GM10847 (cell line): Measurements from ENCODE around the gene CTNNBIP1.

ENCODE experiments used
- POLR2A ChIP-seq: IDR thresholded peaks from 2 replicates; pipeline ENCODE4 v1.6.1; 2011; ENCODE audit not compliant: insufficient read length; ENCODE audit errors: extremely low read depth

The CTNNBIP1 gene

GRCh38 chr1:9872430-9873165 lies 37.5 kb downstream of the CTNNBIP1 start:
- no peak for TF ChIP-seq POLR2A

GRCh38 chr1:9871707-9872425 lies 38.2 kb downstream of the CTNNBIP1 start:
- TF ChIP-seq POLR2A: no peak

DNA sequence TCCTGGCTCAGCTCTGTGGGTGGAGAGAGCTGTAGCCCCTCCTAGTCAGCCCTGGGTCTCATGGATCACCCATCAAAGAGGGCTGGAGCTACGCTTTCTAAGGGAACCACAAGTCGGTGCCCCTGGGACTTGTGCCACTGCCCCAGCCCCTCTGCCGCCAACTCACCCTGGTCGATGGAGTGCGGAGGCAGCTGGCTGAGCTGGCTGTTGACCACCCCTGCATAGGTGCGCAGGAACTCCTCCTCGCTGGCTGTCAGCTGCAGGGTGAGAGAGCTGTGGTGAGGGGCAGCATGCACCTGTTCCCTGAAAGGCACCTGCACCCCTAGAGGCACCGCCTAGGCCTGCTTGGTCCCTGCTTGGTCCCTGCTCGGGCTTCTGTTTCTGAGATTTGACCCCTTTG lies 39.0 kb downstream of the CTNNBIP1 start:
- no peak for TF ChIP-seq POLR2A

- no peak for TF ChIP-seq POLR2A
Measured at GRCh38 chr1:9870572-9870971, 39.5 kb downstream of the CTNNBIP1 start.

- TF ChIP-seq POLR2A: no peak
Measured at GRCh38 chr1:9869831-9870251, 40.2 kb downstream of the CTNNBIP1 start.

DNA sequence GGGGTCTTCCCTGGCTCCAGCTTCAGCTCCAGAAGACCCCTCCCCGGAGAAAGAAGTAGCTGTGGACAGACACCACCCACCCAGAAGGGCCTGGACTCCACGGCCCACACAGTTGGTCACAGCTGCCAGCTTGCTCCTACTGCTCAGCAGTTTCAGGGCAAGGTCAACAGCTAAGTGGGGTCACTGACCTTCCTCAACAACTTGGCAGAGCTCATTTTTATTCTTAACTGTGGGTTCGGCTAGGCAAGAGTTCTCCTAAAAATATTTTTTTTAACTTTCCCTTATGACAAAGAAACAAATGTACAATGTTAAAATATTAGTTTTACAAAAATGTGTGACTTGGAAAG lies 41.9 kb downstream of the CTNNBIP1 start:
- no peak for TF ChIP-seq POLR2A

DNA sequence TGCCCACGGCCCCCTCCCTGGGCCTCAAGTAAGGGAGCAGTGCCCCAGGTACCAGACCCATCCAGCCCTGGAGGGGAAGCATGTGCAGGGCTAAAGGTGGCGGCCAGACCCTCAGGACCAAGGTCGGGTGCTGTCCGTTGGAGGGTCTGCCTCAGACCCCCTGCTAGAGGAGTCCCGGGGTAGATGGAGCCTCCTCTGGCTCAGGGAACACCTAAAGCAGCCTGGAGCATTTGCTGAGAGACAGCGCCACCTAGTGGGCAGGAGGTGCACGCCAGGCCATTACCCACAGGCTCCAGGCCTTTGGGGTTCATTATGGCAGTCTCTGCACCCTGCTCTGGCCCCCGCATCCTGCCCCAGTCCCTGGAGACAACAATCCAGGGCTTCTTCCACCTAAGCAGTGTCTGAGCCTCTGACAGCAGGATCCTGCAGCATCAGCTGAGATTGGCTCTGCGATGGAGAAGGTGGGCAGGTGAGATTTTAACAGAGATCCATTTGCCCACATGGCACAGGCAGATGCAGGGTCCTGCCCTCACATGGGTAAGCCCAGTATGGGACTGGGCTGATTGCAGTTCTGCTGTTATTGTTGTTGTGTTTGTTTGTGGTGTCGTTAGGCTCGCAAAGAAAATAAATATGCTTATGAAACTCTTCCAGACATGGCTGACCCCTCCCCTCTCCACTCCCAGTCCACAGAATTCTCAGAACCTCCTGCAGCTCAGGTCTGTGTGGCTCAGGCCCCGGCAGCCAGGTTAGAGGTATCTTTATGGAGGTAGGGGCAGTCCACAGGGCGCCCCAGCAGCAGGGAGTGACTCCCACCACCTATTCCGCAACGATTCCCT lies 42.4 kb downstream of the CTNNBIP1 start:
- TF ChIP-seq POLR2A: no peak

DNA sequence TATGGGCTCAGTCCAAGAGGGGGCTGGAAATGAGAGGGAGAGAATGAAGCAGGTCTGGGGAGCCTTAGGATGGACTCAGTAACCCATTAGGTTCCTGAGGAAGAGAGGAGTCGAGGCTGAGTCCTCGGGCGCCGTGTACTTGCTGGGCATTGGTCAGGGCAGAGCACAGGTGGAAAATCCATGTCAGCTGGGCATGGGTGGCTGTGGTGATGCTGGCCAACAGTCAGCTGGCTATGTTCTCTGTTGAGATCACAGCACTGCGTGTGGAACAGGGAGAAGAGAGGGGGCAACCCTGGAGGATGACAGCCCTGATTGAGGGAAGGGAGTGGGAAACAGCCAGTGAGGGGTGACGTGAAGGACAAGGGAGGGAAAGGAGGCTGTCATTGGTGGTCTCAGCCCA lies 43.2 kb downstream of the CTNNBIP1 start:
- TF ChIP-seq POLR2A: no peak

- no peak for TF ChIP-seq POLR2A
Measured at GRCh38 chr1:9865724-9866123, 44.3 kb downstream of the CTNNBIP1 start.

- TF ChIP-seq POLR2A: no peak
Measured at GRCh38 chr1:9863371-9863770, 46.7 kb downstream of the CTNNBIP1 start.

- TF ChIP-seq POLR2A: no peak
Measured at GRCh38 chr1:9861360-9861759, 48.7 kb downstream of the CTNNBIP1 start.

DNA sequence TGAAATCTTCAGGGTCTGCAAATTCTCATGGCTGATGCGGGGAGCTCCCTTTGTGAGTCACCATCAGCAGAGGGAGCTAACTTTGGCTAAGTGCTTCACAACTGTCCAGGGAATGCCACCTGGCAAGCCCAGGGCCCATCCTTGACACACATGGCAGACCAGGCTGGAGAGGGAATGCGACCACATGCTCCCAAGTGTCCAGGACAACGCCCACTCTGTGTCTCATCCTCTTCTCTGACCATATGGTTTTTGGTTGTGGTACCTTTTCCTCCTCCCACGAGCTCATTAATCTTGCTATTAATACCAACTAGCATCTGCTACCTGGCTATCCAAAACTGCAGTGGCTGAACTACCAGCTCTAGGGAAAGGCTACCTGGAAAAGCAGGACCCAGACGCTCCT lies 49.2 kb downstream of the CTNNBIP1 start:
- TF ChIP-seq POLR2A: no peak

DNA sequence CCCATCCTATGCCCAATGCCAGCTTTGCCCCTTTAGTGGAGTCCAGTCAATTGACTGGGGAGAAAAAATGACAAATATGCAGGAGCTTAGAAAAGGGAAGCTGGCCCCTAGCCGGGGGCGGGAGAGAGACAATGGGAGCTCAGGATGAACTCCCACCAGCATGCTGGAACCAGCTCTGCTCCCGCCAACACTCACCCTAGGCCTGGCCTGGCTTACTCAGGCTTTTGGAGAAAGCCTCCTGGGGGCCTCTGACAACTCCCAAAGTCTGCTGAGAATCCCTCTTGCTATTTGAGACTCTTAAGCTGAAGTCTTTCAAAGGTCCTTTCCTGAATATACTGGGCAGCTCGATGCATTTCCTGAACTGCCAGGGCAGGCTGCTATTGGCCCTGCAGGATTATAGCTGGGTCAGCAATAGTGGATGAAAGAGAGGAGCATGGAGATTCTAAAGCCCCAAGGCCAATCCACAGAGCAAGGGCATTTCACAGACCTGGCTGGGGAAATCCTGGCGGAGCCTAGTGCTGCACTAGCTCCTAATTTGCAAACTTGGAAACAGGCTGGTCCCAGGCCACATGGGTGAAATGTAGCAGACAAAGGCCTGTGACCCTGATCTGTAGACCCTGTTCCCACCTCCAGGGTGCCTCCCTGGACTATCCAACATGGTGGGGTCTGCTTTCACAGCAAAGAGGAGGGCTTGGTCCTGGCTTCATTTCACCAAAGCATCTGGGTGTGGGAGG lies 50.6 kb downstream of the CTNNBIP1 start:
- TF ChIP-seq POLR2A: no peak

GRCh38 chr1:9858293-9859035 lies 51.6 kb downstream of the CTNNBIP1 start:
- no peak for TF ChIP-seq POLR2A
